GM08714 (cell line): ENCODE data around the gene VTI1A.

ENCODE experiments used
- H3K4me3 ChIP-seq: fragments of 200-500 bp; sonication (Bioruptor generic); 2 replicates; pipeline ENCODE4 v1.5.1; 2014; ENCODE audit warnings: mild to moderate bottlenecking, low read length, inconsistent platforms
- ZNF274 ChIP-seq: IDR thresholded peaks from 2 replicates; pipeline ENCODE4 v1.6.1; 2012; ENCODE audit warnings: mild to moderate bottlenecking, low read depth, low read length

The VTI1A gene

GRCh38 chr10:112797197-112797596, 350.2 kb downstream of the VTI1A start:
- TF ChIP-seq ZNF274 = no peak
- no peak overlapping the region for H3K4me3 ChIP-seq

GRCh38 chr10:112797855-112798254, 350.8 kb downstream of the VTI1A start:
- TF ChIP-seq ZNF274 = no peak
- H3K4me3 ChIP-seq = no peak overlapping the region

- no peak overlapping the region for H3K4me3 ChIP-seq
- no peak for TF ChIP-seq ZNF274
Observed at GRCh38 chr10:112799038-112799437, 352.0 kb downstream of the VTI1A start.

GRCh38 chr10:112799726-112800510, 352.9 kb downstream of the VTI1A start:
- no peak overlapping the region for H3K4me3 ChIP-seq
- no peak for TF ChIP-seq ZNF274

GRCh38 chr10:112801004-112801403, 354.0 kb downstream of the VTI1A start:
- no peak overlapping the region for H3K4me3 ChIP-seq
- TF ChIP-seq ZNF274 = no peak

GRCh38 chr10:112801748-112802147, 354.7 kb downstream of the VTI1A start:
- TF ChIP-seq ZNF274 = no peak
- no peak overlapping the region for H3K4me3 ChIP-seq

- H3K4me3 ChIP-seq = no peak overlapping the region
- TF ChIP-seq ZNF274 = no peak
Observed at GRCh38 chr10:112802411-112803022, 355.5 kb downstream of the VTI1A start.

GRCh38 chr10:112803961-112804401, 357.0 kb downstream of the VTI1A start:
- no peak overlapping the region for H3K4me3 ChIP-seq
- no peak for TF ChIP-seq ZNF274

- no peak overlapping the region for H3K4me3 ChIP-seq
- TF ChIP-seq ZNF274 = no peak
Observed at GRCh38 chr10:112805254-112805590, 358.2 kb downstream of the VTI1A start.

- TF ChIP-seq ZNF274 = no peak
- H3K4me3 ChIP-seq = no peak overlapping the region
Observed at GRCh38 chr10:112805701-112806100, 358.7 kb downstream of the VTI1A start.

GRCh38 chr10:112807013-112807412, 360.0 kb downstream of the VTI1A start:
- no peak for TF ChIP-seq ZNF274
- no peak overlapping the region for H3K4me3 ChIP-seq

GRCh38 chr10:112809736-112810135, 362.7 kb downstream of the VTI1A start:
- no peak overlapping the region for H3K4me3 ChIP-seq
- no peak for TF ChIP-seq ZNF274

- no peak overlapping the region for H3K4me3 ChIP-seq
- no peak for TF ChIP-seq ZNF274
Observed at GRCh38 chr10:112810711-112811151, 363.7 kb downstream of the VTI1A start.

GRCh38 chr10:112811741-112812551, 364.9 kb downstream of the VTI1A start:
- TF ChIP-seq ZNF274 = no peak
- H3K4me3 ChIP-seq = no peak overlapping the region

GRCh38 chr10:112812586-112812985, 365.6 kb downstream of the VTI1A start:
- no peak for TF ChIP-seq ZNF274
- no peak overlapping the region for H3K4me3 ChIP-seq
